Immature natural killer cell (primary cell): ENCODE results near the gene CA11. TPM values are rescaled to one million over a fixed set of nuclear protein-coding genes. Genes with fewer than 3 reads are reported as not detected.
A peak's percentile ranks its signal among the peaks of the same experiment; 100 is the strongest.

Experiments used
- DNase-seq, 3 donors: peaks; one replicate each; pipeline ENCODE4 v3.0.0; 2022; ENCODE audit warnings: mixed read lengths in 1 of 3
- H3K27ac Mint-ChIP-seq, 6 donors: one replicate each; pipeline ENCODE4 v1.8.0; 2020; ENCODE audit warnings: mixed read lengths in 6 of 6, mild to moderate bottlenecking in 5 of 6, inconsistent platforms in 4 of 6, moderate library complexity in 3 of 6
- H3K27me3 Mint-ChIP-seq, 3 donors: one replicate each; pipeline ENCODE4 v1.8.0; 2020 to 2021; ENCODE audit warnings: low read depth in 3 of 3, mild to moderate bottlenecking in 3 of 3, mixed read lengths in 3 of 3, moderate library complexity in 3 of 3, inconsistent platforms in 1 of 3
- H3K36me3 Mint-ChIP-seq, 3 donors: one replicate each; pipeline ENCODE4 v1.8.0; 2020; ENCODE audit warnings: mixed read lengths in 3 of 3, inconsistent platforms in 2 of 3, mild to moderate bottlenecking in 2 of 3
- H3K4me1 Mint-ChIP-seq, 2 donors: one replicate each; pipeline ENCODE4 v1.8.0; 2020; ENCODE audit warnings: inconsistent platforms in 2 of 2, mild to moderate bottlenecking in 2 of 2, mixed read lengths in 2 of 2, moderate library complexity in 1 of 2
- H3K4me3 Mint-ChIP-seq, 5 donors: one replicate each; pipeline ENCODE4 v1.8.0; 2020; ENCODE audit warnings: mild to moderate bottlenecking in 5 of 5, mixed read lengths in 5 of 5, inconsistent platforms in 3 of 5, moderate library complexity in 3 of 5
- H3K9me3 Mint-ChIP-seq, 6 donors: one replicate each; pipeline ENCODE4 v1.8.0; 2020; ENCODE audit warnings: mild to moderate bottlenecking in 6 of 6, mixed read lengths in 6 of 6, inconsistent platforms in 4 of 6, moderate library complexity in 3 of 6
- polyA plus RNA-seq, 3 donors: library from polyadenylated mRNA; unstranded; fragments of 300-500 nt; fragmentation: Illumina TruSeq; gene quantifications; one replicate each; pipeline ENCODE4 v1.2.3, GENCODE V29; 2021

The CA11 gene
- polyA plus RNA-seq, 3 donors from 2014 or later = 1.8 to 16.4 (median 3.6) TPM

- Mint-ChIP-seq H3K27ac (peak overlapping the region in 3 of 6 donors; percentile 74 to 84 (median 80)), H3K9me3 (no peaks in the 10 kb centered on the region), H3K27me3 (peaks cover 1 to 4% (median 4%) of the 10 kb centered on the region in 3 donors), H3K4me1 (peaks cover 48 to 52% of the 10 kb centered on the region in 2 donors), H3K36me3 (peaks cover 5 to 14% (median 10%) of the 10 kb centered on the region in 3 donors), H3K4me3 (peak overlapping the region in 1 of 5 donors; percentile 49)
- DNase-seq = no peak
These were observed 18.1 kb downstream of the CA11 start for GRCh38 chr19:48627865-48628314.

- DNase-seq = peak; percentile 51 to 56 (median 52)
- peaks cover 5 to 16% (median 9%) of the 10 kb centered on the region in 3 donors for H3K36me3 Mint-ChIP-seq
- H3K4me3 Mint-ChIP-seq = peak overlapping the region; percentile 40 to 70 (median 66)
- H3K27me3 Mint-ChIP-seq = peaks cover 1 to 4% (median 4%) of the 10 kb centered on the region in 3 donors
- H3K4me1 Mint-ChIP-seq = peaks cover 48 to 51% of the 10 kb centered on the region in 2 donors
- peak overlapping the region; percentile 74 to 92 (median 82) for H3K27ac Mint-ChIP-seq
- H3K9me3 Mint-ChIP-seq = no peaks in the 10 kb centered on the region
These were observed 18.7 kb downstream of the CA11 start for GRCh38 chr19:48627201-48627864.

- H3K4me1 Mint-ChIP-seq = peaks cover 51 to 55% of the 10 kb centered on the region in 2 donors
- peaks cover 5 to 15% (median 11%) of the 10 kb centered on the region in 3 donors for H3K36me3 Mint-ChIP-seq
- H3K27ac Mint-ChIP-seq = peak overlapping the region in 2 of 6 donors; percentile 70 to 89
- no peaks in the 10 kb centered on the region for H3K9me3 Mint-ChIP-seq
- peaks cover 1 to 4% (median 4%) of the 10 kb centered on the region in 3 donors for H3K27me3 Mint-ChIP-seq
- DNase-seq = no peak
- H3K4me3 Mint-ChIP-seq = no peak overlapping the region
These were observed 20.1 kb downstream of the CA11 start for GRCh38 chr19:48625891-48626327.

- Mint-ChIP-seq H3K4me1 (peaks cover 53 to 59% of the 10 kb centered on the region in 2 donors), H3K4me3 (peak overlapping the region in 4 of 5 donors; percentile 13 to 54 (median 40)), H3K27ac (peak overlapping the region; percentile 65 to 97 (median 89)), H3K9me3 (no peaks in the 10 kb centered on the region), H3K36me3 (peaks cover 5 to 15% (median 11%) of the 10 kb centered on the region in 3 donors), H3K27me3 (peaks cover 0 to 4% (median 4%) of the 10 kb centered on the region in 3 donors)
- DNase-seq = no peak
These were observed 20.9 kb downstream of the CA11 start for GRCh38 chr19:48624791-48625723.

GRCh38 chr19:48624067-48624594, 21.9 kb downstream of the CA11 start:
- peak overlapping the region; percentile 81 to 98 (median 98) for H3K27ac Mint-ChIP-seq
- peak; percentile 92 for DNase-seq
- no peaks in the 10 kb centered on the region for H3K9me3 Mint-ChIP-seq
- H3K4me3 Mint-ChIP-seq = peak overlapping the region; percentile 80 to 91 (median 87)
- H3K4me1 Mint-ChIP-seq = peaks cover 60 to 68% of the 10 kb centered on the region in 2 donors
- peaks cover 5 to 15% (median 11%) of the 10 kb centered on the region in 3 donors for H3K36me3 Mint-ChIP-seq
- peaks cover under 1 to 7% (median 4%) of the 10 kb centered on the region in 3 donors for H3K27me3 Mint-ChIP-seq

GRCh38 chr19:48623556-48624066, 22.4 kb downstream of the CA11 start:
- H3K27ac Mint-ChIP-seq = peak overlapping the region; percentile 81 to 98 (median 98)
- H3K4me3 Mint-ChIP-seq = peak overlapping the region; percentile 80 to 91 (median 87)
- no peaks in the 10 kb centered on the region for H3K9me3 Mint-ChIP-seq
- DNase-seq = no peak
- H3K27me3 Mint-ChIP-seq = peaks cover 3 to 11% (median 8%) of the 10 kb centered on the region in 3 donors
- H3K4me1 Mint-ChIP-seq = peaks cover 59 to 71% of the 10 kb centered on the region in 2 donors
- peaks cover 7 to 16% (median 13%) of the 10 kb centered on the region in 3 donors for H3K36me3 Mint-ChIP-seq

GRCh38 chr19:48619692-48620585, 26.0 kb downstream of the CA11 start:
- H3K9me3 Mint-ChIP-seq = no peaks in the 10 kb centered on the region
- no peak for DNase-seq
- H3K36me3 Mint-ChIP-seq = peaks cover 10 to 34% (median 18%) of the 10 kb centered on the region in 3 donors
- H3K4me3 Mint-ChIP-seq = peak overlapping the region; percentile 95 to 99 (median 96)
- H3K4me1 Mint-ChIP-seq = peaks cover 57 to 75% of the 10 kb centered on the region in 2 donors
- peaks cover 6 to 8% (median 8%) of the 10 kb centered on the region in 3 donors for H3K27me3 Mint-ChIP-seq
- H3K27ac Mint-ChIP-seq = peak overlapping the region; percentile 95 to 99 (median 99)

- H3K9me3 Mint-ChIP-seq = no peaks in the 10 kb centered on the region
- peaks cover 10 to 34% (median 18%) of the 10 kb centered on the region in 3 donors for H3K36me3 Mint-ChIP-seq
- H3K4me3 Mint-ChIP-seq = peak within 1 kb of the TSS; percentile 95 to 99 (median 96)
- H3K4me1 Mint-ChIP-seq = peaks cover 52 to 66% of the 10 kb centered on the region in 2 donors
- peak within 1 kb of the TSS; percentile 95 to 99 (median 99) for H3K27ac Mint-ChIP-seq
- peaks cover 6 to 11% (median 8%) of the 10 kb centered on the region in 3 donors for H3K27me3 Mint-ChIP-seq
- DNase-seq = peak; percentile 96 to 98 (median 98)
These were observed 26.9 kb downstream of the CA11 start, which contains the start of the genes RPL18 and SPHK2 for GRCh38 chr19:48618916-48619691. TSS of gene RPL18 (minus strand) at chr19:48619178. CDS start at chr19:48619143, 35 bp downstream. TSS of gene SPHK2 (plus strand) at chr19:48619506. CDS start at chr19:48620515, 1,009 bp downstream.

GRCh38 chr19:48618278-48618915, 27.6 kb downstream of the CA11 start:
- Mint-ChIP-seq H3K36me3 (peaks cover 10 to 28% (median 14%) of the 10 kb centered on the region in 3 donors), H3K27ac (peak overlapping the region; percentile 95 to 99 (median 99)), H3K9me3 (no peaks in the 10 kb centered on the region), H3K4me3 (peak overlapping the region; percentile 95 to 99 (median 96)), H3K27me3 (peaks cover 4 to 11% (median 10%) of the 10 kb centered on the region in 3 donors), H3K4me1 (peaks cover 47 to 59% of the 10 kb centered on the region in 2 donors)
- DNase-seq = no peak

GRCh38 chr19:48617146-48617937, 28.6 kb downstream of the CA11 start:
- Mint-ChIP-seq H3K27ac (peak overlapping the region; percentile 95 to 99 (median 99)), H3K9me3 (no peaks in the 10 kb centered on the region), H3K4me1 (peaks cover 43 to 52% of the 10 kb centered on the region in 2 donors), H3K27me3 (peaks cover 4 to 11% (median 10%) of the 10 kb centered on the region in 3 donors), H3K4me3 (peak overlapping the region; percentile 95 to 99 (median 96)), H3K36me3 (peaks cover 10 to 23% (median 10%) of the 10 kb centered on the region in 3 donors)
- DNase-seq = no peak
